GM21825 (cell line): ENCODE data around the gene SGK2.
"Not testable (repeated sequence)": the region's sequence is repeated elsewhere in the genome, so short reads cannot be mapped to it uniquely, and the experiment has no call there.

ENCODE experiments used
- ATAC-seq: cut with Tn5 transposase; IDR thresholded peaks from one replicate; pipeline ENCODE4 v1.9.1; 2021; ENCODE audit warnings: mild to moderate bottlenecking, moderate library complexity; ENCODE audit not compliant: unreplicated experiment

The SGK2 gene

GRCh38 chr20:43563429-43563828, 4.6 kb downstream of the SGK2 start:
- no peak for ATAC-seq

DNA sequence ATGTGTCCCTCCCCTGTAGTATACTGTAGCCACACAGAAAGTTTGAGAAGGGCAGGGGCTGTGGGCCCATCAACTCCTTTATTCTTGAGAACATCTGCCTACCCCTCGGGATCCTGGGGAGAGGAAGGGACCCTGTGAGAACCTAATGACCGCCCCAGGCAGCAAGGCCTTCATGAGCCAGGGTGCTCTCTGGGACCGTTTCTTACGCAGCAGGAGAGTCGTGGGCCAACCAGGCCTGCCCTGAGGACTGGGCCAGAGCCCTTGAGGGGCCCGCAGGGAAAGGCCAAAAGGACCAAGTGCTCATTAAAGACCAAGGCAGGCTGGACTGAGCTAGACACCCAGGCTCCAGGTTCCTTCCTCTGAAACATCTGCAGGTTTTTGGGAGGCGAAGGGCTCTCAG, 5.2 kb downstream of the SGK2 start:
- no peak for ATAC-seq

DNA sequence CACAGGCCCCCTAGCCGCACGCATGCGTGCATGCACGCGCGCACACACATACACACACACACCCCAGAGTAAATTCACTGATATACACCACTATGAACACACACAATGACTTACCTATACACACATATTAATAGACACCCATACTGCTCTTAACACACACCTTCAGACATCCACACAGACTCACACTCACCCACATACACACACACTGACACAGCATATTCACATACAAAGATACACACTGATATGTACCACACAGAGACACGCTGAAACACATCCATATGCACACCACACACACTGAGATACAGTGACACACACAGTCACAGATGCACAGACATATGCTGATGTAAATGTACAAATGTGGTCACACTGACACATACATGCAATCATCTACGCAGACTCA, 5.6 kb downstream of the SGK2 start:
- no peak for ATAC-seq

DNA sequence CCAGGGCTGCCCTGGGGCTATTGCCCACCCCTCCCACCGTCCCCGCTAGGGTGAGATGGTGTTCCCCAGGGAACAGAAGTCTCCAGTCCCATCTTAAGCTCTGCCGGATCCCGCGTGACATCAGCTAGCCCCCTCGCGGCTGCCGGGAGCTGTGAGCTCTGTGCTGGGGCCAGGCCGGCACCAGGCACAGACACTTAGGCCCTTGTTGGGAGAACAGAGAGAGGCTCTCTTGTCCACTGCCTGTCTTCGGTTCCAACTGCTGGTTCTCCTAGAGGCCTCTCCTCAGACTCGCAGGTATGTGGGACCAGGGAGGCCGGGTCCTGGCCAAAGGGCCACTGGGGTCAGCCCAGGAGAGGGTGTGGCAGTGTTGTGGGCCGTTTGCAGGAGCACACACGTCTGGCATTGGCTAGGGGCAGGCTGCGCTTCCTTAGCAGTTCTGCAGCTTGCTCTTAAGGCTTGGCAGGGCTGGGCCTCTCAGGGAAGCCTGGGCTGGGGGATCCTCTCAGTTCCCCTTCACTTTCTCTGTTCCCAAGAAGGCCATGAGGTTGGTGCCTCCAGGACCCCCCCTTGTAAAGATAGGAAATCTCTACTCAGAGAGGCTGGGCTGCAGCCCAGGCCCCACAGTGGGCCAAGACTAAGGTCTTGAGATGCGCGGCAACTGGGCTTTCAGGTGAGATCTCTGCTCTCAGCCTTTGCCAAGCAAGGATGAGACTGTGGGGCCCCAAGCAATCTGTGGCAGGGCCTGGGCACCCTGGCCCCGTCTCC, 6.3 kb downstream of the SGK2 start:
- no peak for ATAC-seq

GRCh38 chr20:43565758-43566104, 6.9 kb downstream of the SGK2 start:
- no peak for ATAC-seq

GRCh38 chr20:43567477-43567876, 8.7 kb downstream of the SGK2 start:
- no peak for ATAC-seq

DNA sequence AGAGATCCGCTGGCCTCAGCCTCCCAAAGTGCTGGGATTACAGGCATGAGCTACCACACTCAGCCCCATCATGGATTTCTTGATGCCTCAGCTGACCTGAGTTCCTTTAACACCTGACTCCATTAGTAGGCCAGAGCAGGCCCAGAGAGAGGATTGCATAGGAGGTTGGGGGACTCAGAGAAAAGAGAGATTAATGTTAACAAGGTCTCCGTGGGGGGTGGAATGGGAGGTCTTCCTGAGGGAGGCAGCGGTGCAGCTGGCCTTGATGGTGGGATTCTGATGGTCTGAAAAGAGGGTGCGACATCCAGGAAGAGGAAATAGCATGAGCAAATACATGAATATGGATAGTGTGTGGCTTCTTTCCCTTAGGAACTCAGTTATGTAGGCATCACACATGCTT, 9.9 kb downstream of the SGK2 start:
- no peak for ATAC-seq

- ATAC-seq: no peak
Measured at GRCh38 chr20:43569282-43569681, 10.5 kb downstream of the SGK2 start.

DNA sequence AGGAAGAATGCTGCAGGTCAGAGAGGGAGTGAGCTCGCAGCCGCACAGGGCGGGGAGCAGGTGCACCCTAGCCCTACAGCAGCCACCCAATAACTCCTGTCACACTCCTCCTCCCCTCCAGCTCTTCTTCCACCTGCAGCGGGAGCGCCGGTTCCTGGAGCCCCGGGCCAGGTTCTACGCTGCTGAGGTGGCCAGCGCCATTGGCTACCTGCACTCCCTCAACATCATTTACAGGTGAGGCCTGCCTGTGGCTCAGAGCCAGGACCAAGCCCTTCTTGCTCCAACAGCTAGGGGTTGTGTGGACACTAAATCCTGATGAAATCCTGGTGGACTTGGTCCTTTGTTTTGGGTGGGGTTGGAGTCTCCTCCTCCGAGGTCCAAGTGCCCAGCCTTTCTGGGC, 11.7 kb downstream of the SGK2 start:
- no peak for ATAC-seq

DNA sequence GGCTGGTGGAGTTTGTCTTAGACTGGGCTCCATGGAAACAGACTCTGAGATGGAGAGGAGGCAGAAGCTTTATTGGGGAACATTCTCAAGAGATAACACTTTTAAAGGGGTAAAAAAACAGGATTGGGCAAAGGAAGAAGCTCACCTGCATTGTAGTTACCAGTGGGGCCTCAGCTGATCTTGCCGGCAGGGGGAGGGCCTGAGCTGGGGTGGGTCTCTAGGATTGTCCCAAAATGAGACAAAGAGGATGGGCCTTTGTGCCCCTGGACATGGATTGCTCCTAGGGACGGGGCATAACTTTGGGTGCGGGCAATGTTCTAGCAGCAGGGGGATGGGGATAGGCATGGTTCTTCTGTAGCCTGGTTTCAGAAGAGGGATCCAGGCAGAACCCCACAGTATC, 12.5 kb downstream of the SGK2 start:
- no peak for ATAC-seq

GRCh38 chr20:43571771-43572170, 12.9 kb downstream of the SGK2 start:
- ATAC-seq: no peak

DNA sequence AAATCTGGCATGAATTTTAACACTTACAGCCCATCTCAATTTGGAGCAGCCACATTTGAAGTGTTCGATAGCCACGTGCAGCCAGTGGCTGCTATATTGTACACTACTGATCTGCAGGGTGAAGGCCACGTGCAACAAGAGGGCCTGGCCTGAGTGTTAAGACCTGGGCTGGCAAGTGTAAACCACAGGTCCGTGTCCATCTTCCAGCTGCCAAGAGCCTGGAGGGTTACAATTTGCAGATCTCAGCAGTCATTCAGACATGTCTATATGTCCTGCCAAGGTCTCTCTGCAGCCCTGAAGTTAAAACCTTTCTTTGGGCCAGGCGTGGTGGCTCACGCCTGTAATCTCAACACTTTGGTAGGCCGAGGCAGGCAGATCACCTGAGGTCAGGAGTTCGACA, 14.1 kb downstream of the SGK2 start:
- no peak for ATAC-seq

- no peak for ATAC-seq
Measured at GRCh38 chr20:43576108-43576507, 17.3 kb downstream of the SGK2 start.

DNA sequence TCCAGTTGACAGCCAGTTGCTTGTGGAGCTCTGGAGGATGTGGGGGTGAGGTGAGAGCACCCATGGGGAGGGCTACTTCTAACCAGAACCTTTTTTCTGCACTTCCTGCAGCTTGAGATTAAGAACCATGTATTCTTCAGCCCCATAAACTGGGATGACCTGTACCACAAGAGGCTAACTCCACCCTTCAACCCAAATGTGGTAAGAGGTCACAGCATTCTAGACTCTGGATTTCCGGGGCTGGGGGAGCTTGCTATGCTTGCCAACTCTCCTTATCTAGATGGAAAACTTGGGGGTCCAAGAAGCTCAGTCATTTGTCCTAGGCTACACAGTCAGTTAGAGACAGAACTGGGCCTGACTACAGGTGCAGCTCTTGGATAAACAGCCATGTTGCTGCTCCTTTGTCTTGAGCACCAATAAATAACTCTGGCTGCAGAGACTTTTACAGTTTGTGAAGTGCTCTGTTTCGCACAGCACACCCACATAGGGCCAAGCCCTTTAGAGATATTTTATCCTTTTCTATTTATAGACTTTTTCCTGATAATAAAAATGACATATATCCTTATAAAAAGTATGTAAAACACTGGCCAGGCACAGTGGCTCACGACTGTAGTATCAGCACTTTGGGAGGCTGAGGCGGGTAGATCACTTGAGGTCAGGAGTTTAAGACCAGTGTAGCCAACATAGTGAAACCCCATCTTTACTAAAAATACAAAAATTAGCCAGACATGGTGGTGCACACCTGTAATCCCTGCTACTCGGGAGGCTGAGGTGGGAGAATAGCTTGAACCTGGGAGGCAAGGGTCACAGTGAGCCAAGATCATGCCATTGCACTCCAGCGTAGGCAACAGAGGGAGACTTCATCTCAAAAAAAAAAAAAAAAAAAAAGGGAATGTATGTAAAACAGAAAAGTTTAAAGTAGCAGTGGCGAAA, 21.3 kb downstream of the SGK2 start:
- ATAC-seq: no peak

DNA sequence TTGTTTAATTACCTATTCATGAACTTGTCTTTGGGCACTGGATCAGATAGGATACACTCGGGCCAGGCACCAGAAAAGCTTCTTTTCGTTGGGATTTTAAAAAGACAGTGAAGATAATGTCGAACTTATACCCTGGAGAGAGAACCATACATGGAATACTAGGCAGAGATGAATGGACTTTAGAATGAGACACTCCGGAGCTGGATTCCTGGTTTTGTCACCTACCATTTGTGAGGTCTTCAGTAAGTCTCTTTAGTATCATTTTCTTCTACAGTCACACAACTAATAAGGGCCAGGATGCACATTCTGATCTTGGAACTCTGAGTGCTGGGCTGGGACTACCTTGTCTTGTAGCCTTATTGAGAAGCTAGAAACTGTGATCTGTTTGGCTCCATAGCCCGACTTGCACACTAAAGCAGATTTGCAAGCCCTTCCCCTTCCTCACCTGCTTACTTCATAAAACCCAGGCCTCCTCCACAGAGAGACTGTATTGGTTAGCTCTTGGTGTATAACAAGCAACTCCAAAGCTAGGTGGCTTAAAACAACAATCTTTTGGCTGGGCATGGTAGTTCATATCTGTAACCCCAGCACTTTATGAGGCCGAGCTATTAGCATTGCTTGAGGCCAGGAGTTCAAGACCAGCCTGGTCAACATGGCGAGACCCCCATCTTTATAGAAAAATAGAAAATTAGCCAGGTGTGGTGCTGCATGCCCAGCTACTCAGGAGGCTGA, 24.5 kb downstream of the SGK2 start:
- ATAC-seq: no peak

GRCh38 chr20:43583982-43584432, 25.2 kb downstream of the SGK2 start:
- no peak for ATAC-seq

- ATAC-seq: no peak
Measured at GRCh38 chr20:43584448-43585136, 25.8 kb downstream of the SGK2 start.

DNA sequence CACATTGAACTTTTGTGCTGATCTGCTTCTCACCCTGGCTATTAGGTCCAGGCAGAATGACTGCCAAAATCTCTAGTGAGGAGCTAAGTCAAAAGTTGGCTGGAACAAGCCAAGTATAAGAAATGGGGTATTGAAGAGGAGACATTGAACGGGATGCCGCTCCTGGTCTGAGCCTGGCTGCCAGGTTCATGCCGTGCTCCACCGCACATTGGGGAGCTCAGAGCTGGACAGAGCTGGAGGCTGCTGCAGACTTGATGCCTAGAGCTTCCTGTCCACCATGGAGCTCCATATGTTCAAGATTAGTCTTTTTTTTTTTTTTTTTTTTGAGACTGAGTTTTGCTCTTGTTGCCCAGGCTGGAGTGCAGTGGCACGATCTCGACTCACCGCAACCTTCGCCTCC, 27.8 kb downstream of the SGK2 start:
- ATAC-seq: no peak

DNA sequence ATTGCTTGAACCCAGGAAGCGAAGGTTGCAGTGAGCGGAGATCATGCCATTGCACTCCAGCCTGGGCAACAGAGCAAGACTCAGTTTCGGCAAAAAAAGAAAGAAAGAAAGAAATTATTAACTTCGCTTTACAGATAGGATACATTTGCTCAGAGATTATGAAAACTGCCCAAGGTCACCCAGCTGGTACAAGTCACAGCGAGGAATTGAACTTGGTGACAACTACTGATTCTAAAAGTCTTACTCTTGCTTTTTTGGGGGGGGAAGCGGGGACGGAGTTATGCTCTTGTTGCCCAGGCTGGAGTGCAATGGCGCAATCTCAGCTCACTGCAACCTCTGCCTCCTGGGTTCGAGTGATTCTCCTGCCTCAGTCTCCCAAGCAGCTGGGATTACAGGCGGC, 29.7 kb downstream of the SGK2 start:
- ATAC-seq: not testable (repeated sequence)

GRCh38 chr20:43590036-43590391, 31.2 kb downstream of the SGK2 start:
- ATAC-seq: no peak
